Activated CD4-positive, alpha-beta T cell treated with anti-CD3 and anti-CD28 coated beads, Interleukin-2, amount 50 U/mL, for 24 hours (primary cell): ENCODE results near the gene UPK3BL1.
"Not testable (repeated sequence)": the region's sequence is repeated elsewhere in the genome, so short reads cannot be mapped to it uniquely, and the experiment has no call there.

Source experiments
- DNase-seq, 2 donors: peaks; one replicate each; pipeline ENCODE4 v3.0.0-alpha.2; 2020; ENCODE audit warnings: low read depth in 1 of 2, low spot score in 1 of 2

UPK3BL1 gene

GRCh38 chr7:102642691-102643090 lies at the start of gene UPK3BL1:
TSS of gene UPK3BL1 (minus strand) at chr7:102642791. CDS start at chr7:102642741, 50 bp downstream.
- not testable (repeated sequence) for DNase-seq

DNA sequence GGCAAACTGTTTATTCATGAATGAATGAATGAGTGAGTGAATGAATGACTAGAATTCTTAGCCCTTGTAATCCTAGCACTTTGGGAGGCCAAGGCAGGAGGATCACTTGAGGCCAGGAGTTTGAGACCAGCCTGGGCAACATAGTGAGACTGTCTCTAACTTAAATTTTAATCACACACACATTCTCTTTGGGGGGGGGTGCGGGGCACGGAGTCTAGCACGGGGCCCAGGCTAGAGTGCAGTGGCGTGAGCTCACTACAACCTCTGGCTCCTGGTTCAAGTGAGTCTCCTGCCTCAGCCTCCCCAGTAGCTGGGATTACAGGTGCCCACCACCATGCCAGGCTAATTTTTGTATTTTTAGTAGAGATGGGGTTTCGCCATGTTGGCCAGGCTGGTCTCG lies 48.0 kb upstream of the UPK3BL1 start:
- not testable (repeated sequence) for DNase-seq

DNA sequence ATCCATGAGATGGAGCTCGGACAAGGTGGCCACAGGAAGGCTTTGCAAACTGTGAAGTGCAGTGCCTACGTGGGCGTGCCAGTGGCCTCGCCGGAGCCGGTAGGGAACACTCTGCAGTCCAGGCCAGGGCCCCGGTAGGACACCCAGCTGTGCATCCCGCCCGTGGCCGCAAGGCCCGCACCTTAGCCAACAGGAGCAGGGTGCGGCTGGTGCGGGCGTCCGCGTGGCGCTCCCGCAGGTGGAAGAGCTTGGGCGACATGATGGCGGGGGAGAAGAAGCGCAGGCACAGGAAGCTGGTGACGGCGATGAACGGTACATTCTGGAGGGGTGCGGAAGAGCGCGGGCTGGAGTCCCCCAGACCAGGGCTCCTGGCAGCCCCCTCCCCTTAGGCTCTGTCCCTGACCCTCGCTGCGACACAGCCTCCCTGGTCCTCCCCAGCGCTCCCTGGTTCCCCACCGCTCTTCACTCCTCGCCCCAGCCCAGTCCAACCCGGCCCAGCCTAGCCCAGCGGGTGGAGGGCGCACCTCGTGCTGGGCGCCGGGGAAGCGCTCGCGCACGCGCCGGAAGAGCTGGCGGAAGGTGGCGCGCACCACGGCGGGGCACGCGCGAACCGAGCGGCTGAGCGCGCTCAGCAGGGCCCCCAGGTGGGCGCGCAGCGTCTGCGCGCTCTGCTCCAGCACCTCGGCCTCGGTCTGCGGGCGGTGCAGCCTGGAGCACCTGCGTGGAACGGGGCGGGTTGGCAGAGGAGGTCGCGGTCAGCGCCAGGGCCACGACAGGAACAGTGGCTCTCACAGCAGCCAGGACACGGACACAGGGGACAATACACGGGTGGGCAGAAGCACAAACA lies 47.1 kb upstream of the UPK3BL1 start:
- DNase-seq, result not testable (repeated sequence)

DNA sequence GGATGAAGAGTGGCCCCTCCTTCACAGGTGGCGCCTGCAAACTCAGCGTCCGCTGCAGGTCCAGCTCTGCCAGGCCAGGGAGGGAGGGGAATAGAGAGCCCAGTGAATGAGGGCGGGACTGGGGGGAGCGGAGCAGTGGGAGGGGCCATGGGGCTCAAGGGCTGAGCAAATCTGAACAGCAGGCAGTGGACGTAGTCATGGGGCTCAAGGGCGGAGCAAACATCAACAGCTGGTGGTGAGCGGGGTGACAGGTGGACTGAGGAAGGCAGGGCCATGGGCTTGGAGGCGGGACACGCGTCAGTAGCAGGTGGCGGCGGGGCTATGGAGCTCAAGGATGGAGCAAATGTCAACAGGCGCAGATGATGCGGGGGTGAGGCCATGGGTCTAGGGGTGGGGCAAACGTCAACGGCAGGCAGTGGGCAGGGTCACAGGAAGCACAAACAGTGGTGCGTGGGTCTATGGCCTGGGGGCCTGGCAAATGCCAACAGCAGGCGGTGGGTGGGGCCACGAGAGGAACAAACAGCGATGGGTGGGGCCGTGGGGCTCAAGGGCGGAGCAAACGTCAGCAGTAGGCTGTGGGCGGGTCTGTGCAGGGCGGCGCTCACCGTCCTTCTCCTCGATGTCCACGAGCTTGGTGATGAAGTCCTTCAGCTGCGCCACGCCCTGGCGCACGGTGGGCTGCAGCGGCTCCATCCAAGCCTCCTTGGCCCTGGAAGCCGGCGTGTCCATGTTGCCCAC lies 45.9 kb upstream of the UPK3BL1 start:
- DNase-seq, result not testable (repeated sequence)

DNA sequence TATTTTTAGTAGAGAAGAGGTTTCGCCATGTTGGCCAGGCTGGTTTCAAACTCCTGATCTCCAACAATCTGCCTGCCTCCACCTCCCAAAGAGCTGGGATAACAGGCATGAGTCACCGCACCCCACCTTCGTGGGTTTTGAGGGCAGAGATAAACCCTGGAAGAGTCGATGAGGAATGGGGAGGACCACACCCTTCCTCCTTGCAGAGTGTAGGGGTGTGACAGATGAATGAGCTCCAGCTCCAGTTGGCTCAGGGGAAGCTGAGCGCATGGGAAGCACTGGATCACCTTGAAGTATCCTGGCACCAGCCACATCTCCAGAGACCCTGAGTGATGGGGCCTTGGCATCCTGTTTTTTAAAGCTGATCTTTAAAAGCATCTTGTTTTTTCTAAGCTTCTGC lies 40.0 kb upstream of the UPK3BL1 start:
- DNase-seq, result not testable (repeated sequence)

- DNase-seq, result not testable (repeated sequence)
These were observed 38.2 kb upstream of the UPK3BL1 start for GRCh38 chr7:102680780-102681179.

DNA sequence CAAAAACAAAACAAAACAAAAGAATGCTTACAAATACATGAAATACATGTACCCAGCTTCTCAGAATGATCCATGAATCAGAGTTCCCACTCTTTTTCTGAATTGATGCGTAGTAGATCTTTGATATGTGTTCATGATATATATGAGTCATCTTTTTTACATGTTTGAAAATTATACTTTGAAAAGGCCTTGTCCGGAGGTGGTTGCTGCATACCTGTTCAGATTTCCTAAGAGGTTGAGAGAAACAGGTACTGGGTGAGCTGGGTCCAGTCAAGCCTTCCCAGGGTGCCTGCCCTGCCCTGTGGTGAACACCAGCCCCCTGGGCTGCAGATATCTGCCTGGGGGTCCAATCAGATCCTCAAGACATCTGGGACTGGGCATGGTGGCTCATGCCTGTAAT lies 33.0 kb upstream of the UPK3BL1 start:
- DNase-seq, result peak in 1 of 2 donors; percentile 15

DNA sequence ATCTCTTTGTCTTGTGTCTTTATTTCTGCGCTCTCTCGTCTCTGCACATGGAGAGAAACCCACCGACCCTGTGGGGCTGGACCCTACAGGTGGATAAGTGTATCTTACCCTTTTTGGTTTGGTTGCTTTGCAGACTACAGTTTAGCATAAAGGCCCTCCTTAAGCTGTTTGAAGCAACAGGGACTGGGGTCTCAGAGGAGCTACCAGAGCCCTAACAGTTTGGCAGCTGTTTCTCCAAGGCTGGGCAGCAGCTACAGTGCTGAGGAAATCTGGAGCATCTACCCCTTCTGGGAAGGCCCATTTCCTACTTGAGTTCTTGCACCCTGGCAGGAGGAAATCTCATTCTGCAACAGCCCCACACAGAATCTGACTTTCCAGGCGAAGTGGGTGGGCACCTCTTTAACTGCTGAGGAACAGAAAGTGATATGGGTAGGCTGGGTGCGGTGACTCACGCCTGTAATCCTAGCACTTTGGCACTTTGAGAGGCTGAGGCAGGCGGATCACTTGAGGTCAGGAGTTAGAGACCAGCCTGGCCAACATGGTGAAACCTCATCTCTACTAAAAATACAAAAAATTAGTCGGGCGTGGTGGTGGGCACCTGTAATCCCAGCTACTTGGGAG lies 31.0 kb upstream of the UPK3BL1 start:
- not testable (repeated sequence) for DNase-seq

- not testable (repeated sequence) for DNase-seq
These were observed 29.3 kb upstream of the UPK3BL1 start for GRCh38 chr7:102671956-102672307.

- DNase-seq, result not testable (repeated sequence)
These were observed 28.8 kb upstream of the UPK3BL1 start, which contains the start of gene POLR2J2 for GRCh38 chr7:102671166-102671955. TSS of gene POLR2J2 (minus strand) at chr7:102671663. CDS start at chr7:102671601, 62 bp downstream.

- DNase-seq, result not testable (repeated sequence)
These were observed 24.9 kb upstream of the UPK3BL1 start for GRCh38 chr7:102667523-102667922.

DNA sequence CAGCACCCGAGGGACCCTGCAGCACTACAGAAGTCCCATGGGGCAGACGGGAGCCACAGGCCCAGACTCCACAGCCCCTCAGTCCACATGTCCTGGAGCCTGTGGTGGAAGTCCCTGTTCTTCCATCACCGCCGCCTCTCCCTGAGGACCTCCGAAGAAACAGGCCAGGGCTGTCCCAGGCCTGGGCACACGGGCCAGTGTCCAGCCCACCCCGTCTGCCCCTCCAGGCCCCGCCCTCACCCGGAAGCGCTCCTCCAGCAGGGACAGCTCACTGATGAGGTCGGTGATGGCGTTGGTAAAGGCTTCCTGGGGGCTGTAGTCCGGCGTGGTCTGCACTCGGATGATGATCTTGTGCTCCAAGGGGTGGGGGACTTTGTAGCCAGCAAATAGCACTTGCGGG lies 24.3 kb upstream of the UPK3BL1 start:
- not testable (repeated sequence) for DNase-seq

GRCh38 chr7:102664765-102665164 lies 22.2 kb upstream of the UPK3BL1 start:
- not testable (repeated sequence) for DNase-seq

- DNase-seq, result not testable (repeated sequence)
These were observed 7.3 kb upstream of the UPK3BL1 start, which contains the start of gene SPDYE2B for GRCh38 chr7:102649924-102650323. TSS of gene SPDYE2B (plus strand) at chr7:102650319. CDS start at chr7:102652349, 2,030 bp downstream.

- not testable (repeated sequence) for DNase-seq
These were observed 5.2 kb upstream of the UPK3BL1 start for GRCh38 chr7:102647813-102648212.

GRCh38 chr7:102643404-102643803 lies 813 bp upstream of the UPK3BL1 start:
- not testable (repeated sequence) for DNase-seq

GRCh38 chr7:102638848-102639247 lies 3.7 kb downstream of the UPK3BL1 start:
- DNase-seq, result not testable (repeated sequence)

DNA sequence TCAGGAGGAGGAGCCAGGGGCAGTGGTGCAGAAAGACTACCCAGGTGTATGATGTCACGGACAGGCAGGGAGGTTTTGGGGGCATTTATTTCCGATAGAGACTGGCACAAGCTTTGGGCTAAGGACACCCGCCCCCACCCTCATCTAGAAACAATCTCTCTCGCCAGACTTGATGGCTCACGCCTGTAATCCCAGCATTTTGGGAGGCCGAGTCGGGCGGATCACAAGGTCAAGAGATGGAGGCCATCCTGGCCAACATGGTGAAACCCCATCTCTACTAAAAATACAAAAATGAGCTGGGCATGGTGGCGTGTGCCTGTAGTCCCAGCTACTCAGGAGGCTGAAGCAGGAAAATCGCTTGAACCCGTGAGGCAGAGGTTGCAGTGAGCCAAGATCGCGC lies 5.6 kb downstream of the UPK3BL1 start:
- DNase-seq, result not testable (repeated sequence)

GRCh38 chr7:102635354-102635753 lies 7.2 kb downstream of the UPK3BL1 start:
- DNase-seq, result not testable (repeated sequence)

GRCh38 chr7:102634299-102634698 lies 8.3 kb downstream of the UPK3BL1 start:
- DNase-seq, result not testable (repeated sequence)
